ES-I3 (cell line): ENCODE measurements around the gene CACNA1C.

ENCODE experiments used
- H3K36me3 ChIP-seq: 2 replicates; pipeline ENCODE4 v1.6.1; 2013; ENCODE audit warnings: mild to moderate bottlenecking, low read length, control low read depth, moderate library complexity; ENCODE audit not compliant: insufficient read depth
- H3K4me1 ChIP-seq: 2 replicates; pipeline ENCODE4 v1.6.1; 2013; ENCODE audit warnings: mild to moderate bottlenecking, control low read depth, low read length; ENCODE audit not compliant: insufficient read depth
- H3K9ac ChIP-seq: 2 replicates; pipeline ENCODE4 v1.6.1; 2013; ENCODE audit warnings: low read depth, mild to moderate bottlenecking, low read length, moderate library complexity
- H3K9me3 ChIP-seq: 2 replicates; pipeline ENCODE4 v1.6.1; 2013; ENCODE audit warnings: mild to moderate bottlenecking, low read length, moderate library complexity; ENCODE audit not compliant: control insufficient read depth, insufficient read depth

The CACNA1C gene

DNA sequence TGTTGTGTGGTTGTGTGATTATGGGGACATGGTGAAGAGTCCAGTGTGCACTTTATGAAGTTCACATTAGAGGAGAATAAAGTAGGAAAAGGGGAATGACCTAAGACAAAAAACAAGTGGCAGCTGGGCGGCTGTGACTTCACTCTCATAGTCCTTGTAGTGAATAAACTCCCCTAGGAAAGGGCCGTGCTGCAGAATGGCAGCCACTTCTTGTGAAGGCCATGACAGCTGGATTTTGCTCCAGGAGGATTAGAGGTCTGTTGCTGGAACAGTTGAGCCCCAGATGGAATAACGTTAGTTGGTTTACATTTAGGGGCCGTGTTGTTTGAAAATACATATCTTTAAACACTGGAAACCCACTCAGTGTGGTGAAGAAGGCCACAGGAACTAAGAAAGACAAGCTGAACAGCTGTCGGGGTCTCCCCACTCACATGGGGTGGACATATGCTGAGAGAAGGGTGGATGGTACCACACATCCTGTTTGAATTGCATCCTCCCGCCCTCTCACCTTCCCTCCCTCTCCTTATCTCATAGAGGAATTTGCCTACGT is 276.9 kb downstream of the CACNA1C start:
- Histone ChIP-seq H3K36me3 (no peaks in the 10 kb centered on the region), H3K4me1 (no peaks in the 10 kb centered on the region), H3K9me3 (no peaks in the 10 kb centered on the region), H3K9ac (no peak overlapping the region)

DNA sequence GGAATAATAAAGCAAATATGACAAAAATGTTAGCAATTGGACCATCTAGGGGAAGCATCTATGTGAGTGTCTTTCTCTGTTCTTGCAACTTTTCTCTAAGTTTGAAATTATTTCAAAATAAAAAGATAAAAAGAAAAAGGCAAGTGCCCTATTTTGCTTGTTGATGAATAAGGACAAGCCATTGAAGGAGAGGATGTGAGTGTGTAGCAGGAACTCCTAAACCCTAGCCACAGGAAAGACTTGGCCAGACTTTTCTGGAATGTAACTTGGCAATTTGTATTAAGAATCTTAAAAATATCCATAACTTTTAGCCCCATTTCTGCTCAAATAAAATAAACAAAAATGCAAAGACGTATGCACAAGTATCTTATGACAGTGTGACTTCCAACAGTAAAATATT is 279.4 kb downstream of the CACNA1C start:
- Histone ChIP-seq H3K9me3 (no peaks in the 10 kb centered on the region), H3K9ac (no peak overlapping the region), H3K4me1 (peaks cover 9% of the 10 kb centered on the region; the same call in 1 of the 2 replicates), H3K36me3 (no peaks in the 10 kb centered on the region)

DNA sequence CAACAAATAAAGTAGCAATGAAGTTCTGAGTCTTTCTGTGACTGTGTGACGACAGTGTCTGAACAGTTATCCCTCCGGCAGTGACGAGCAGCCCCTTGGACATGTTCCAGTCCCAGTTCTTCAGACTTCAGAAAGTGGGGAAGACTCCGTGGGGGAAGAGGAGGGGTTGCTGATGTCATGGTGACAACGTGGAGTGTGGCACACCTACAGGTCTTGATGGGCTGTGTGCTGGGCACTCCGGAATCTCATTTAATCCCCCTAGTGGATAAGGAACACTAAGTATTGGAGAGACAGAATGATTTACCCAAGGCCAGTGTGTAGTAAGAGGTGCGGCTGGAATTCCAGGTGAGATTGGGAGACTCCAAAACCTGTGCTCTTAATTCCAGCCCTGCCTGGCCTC is 280.2 kb downstream of the CACNA1C start:
- no peaks in the 10 kb centered on the region for H3K36me3 ChIP-seq
- H3K4me1 ChIP-seq = peaks cover 9% of the 10 kb centered on the region; the same call in 1 of the 2 replicates
- no peak overlapping the region for H3K9ac ChIP-seq
- no peaks in the 10 kb centered on the region for H3K9me3 ChIP-seq

GRCh38 chr12:2333491-2334195 is 280.9 kb downstream of the CACNA1C start:
- H3K4me1 ChIP-seq = peaks cover 9% of the 10 kb centered on the region; the same call in 1 of the 2 replicates

GRCh38 chr12:2334271-2334670 is 281.5 kb downstream of the CACNA1C start:
- Histone ChIP-seq H3K36me3 (no peaks in the 10 kb centered on the region), H3K4me1 (peaks cover 9% of the 10 kb centered on the region; the same call in 1 of the 2 replicates), H3K9ac (no peak overlapping the region), H3K9me3 (no peaks in the 10 kb centered on the region)

More at GRCh38 chr12:2333491-2334195, 280.9 kb downstream of the CACNA1C start:
- no peaks in the 10 kb centered on the region for H3K9me3 ChIP-seq
- H3K9ac ChIP-seq = no peak overlapping the region
- no peaks in the 10 kb centered on the region for H3K36me3 ChIP-seq

GRCh38 chr12:2334689-2335088 is 281.9 kb downstream of the CACNA1C start:
- H3K9me3 ChIP-seq = no peaks in the 10 kb centered on the region
- H3K4me1 ChIP-seq = peaks cover 9% of the 10 kb centered on the region; the same call in 1 of the 2 replicates
- H3K36me3 ChIP-seq = no peaks in the 10 kb centered on the region
- H3K9ac ChIP-seq = no peak overlapping the region

GRCh38 chr12:2335109-2335508 is 282.3 kb downstream of the CACNA1C start:
- no peaks in the 10 kb centered on the region for H3K36me3 ChIP-seq
- no peaks in the 10 kb centered on the region for H3K9me3 ChIP-seq
- H3K9ac ChIP-seq = no peak overlapping the region
- peaks cover 9% of the 10 kb centered on the region; the same call in 1 of the 2 replicates for H3K4me1 ChIP-seq

GRCh38 chr12:2335513-2335912 is 282.7 kb downstream of the CACNA1C start:
- H3K4me1 ChIP-seq = peaks cover 9% of the 10 kb centered on the region; the same call in 1 of the 2 replicates
- H3K9ac ChIP-seq = no peak overlapping the region
- no peaks in the 10 kb centered on the region for H3K36me3 ChIP-seq
- no peaks in the 10 kb centered on the region for H3K9me3 ChIP-seq

- Histone ChIP-seq H3K9me3 (no peaks in the 10 kb centered on the region), H3K9ac (no peak overlapping the region), H3K36me3 (no peaks in the 10 kb centered on the region), H3K4me1 (peaks cover 9% of the 10 kb centered on the region; the same call in 1 of the 2 replicates)
Observed at GRCh38 chr12:2335916-2336315, 283.1 kb downstream of the CACNA1C start.

DNA sequence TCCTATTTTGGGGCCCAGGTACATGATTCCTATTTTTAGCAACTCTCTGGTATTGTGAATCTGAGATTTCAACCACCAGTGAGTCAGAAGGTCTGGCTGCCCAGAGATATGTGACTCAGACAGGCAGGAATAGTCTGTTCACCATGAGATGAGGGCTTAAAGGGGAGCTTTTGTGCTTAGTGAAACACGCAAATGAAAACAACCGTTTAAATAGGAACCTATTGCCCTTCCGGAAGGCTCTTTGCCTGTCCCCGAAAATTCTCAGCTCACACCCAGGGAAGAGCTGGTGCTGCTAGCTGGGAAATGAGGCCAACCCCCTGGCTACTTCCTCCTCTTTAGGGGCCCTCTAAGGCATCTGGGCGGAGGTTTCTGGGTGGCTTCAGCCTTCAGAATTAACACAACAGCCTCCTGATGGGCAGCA is 283.6 kb downstream of the CACNA1C start:
- Histone ChIP-seq H3K9me3 (no peaks in the 10 kb centered on the region), H3K4me1 (peaks cover 9% of the 10 kb centered on the region; the same call in 1 of the 2 replicates), H3K9ac (no peak overlapping the region), H3K36me3 (no peaks in the 10 kb centered on the region)

- H3K36me3 ChIP-seq = no peaks in the 10 kb centered on the region
- H3K4me1 ChIP-seq = peaks cover 9% of the 10 kb centered on the region; the same call in 1 of the 2 replicates
- H3K9ac ChIP-seq = no peak overlapping the region
- no peaks in the 10 kb centered on the region for H3K9me3 ChIP-seq
Observed at GRCh38 chr12:2337031-2338010, 284.5 kb downstream of the CACNA1C start.

DNA sequence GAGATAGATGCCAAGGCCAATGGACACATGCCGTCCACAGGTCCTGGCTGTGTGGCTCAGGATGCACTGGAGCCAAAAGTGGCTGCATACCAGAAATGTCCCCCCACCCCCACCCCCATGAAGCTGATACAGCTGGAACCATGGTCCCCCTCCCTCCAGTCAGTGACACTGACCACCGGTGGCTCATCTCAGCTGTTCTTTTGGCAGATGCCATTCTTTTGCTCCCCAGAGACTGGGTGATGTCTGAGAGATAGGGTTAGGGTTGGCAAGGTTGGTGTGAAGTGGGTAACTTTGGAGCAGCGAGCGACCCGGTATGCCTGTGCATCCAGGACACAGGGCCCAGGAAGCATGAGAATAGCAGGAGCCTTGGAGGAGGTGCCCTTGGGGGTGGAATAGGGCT is 285.6 kb downstream of the CACNA1C start:
- Histone ChIP-seq H3K9ac (no peak overlapping the region), H3K4me1 (peaks cover 13% of the 10 kb centered on the region), H3K36me3 (no peaks in the 10 kb centered on the region), H3K9me3 (no peaks in the 10 kb centered on the region)

- peaks cover 20% of the 10 kb centered on the region for H3K4me1 ChIP-seq
- H3K9ac ChIP-seq = no peak overlapping the region
- no peaks in the 10 kb centered on the region for H3K9me3 ChIP-seq
- H3K36me3 ChIP-seq = no peaks in the 10 kb centered on the region
Observed at GRCh38 chr12:2338991-2339431, 286.2 kb downstream of the CACNA1C start.

DNA sequence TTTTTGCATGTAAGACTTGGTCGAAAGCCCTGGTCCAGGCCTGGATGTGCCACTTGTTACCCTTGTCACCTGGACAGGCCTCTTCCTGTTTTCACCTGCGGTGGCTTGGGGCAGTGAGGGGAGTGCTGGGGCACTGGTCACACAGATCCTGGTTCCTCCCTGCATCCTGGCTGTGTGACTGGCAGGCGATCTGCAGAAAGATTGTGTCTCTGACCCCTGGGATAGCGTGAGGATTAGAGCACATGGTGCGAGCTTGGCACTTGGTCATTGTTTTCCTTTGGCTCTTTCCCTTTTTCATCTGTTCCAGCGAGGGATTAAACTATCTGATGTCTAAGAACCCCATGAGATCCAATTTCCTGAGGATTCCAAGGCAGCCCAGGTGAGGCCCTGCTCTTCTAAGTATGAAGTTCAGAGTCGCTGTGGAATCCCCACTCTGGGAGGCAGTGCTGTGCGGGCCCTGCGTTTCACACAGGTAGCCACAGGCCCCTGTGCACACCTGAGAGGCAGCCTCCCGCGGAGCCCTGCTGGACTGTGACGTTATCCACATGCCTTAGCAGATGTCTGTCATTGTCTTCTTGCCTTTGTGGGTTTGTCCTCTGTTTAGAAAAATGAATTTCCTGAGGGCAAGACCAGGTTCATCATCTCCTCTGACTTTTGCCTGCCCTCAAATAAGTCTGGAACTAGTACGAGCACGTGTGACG is 288.4 kb downstream of the CACNA1C start:
- no peak overlapping the region for H3K9ac ChIP-seq
- H3K9me3 ChIP-seq = no peaks in the 10 kb centered on the region
- H3K4me1 ChIP-seq = peaks cover 27% of the 10 kb centered on the region
- H3K36me3 ChIP-seq = no peaks in the 10 kb centered on the region
